Mesothelial cell of epicardium (in vitro differentiated cells): ENCODE results near the gene SPPL3. TPM values are rescaled to one million over a fixed set of nuclear protein-coding genes. Genes with fewer than 3 reads are reported as not detected.
"Not testable (repeated sequence)": the region's sequence is repeated elsewhere in the genome, so short reads cannot be mapped to it uniquely, and the experiment has no call there.

Experiments used
- DNase-seq, 2 experiments: peaks; one replicate each; pipeline ENCODE4 v3.0.0; 2021; ENCODE audit warnings: low spot score in 2 of 2; ENCODE audit not compliant: unreplicated experiment in 2 of 2
- H3K27ac Mint-ChIP-seq: 2 replicates; pipeline ENCODE4 v1.8.0; 2021; ENCODE audit warnings: mixed read lengths
- H3K27me3 Mint-ChIP-seq: 2 replicates; pipeline ENCODE4 v1.8.0; 2021; ENCODE audit warnings: low read depth, mixed read lengths
- H3K36me3 Mint-ChIP-seq: 2 replicates; pipeline ENCODE4 v1.8.0; 2021; ENCODE audit warnings: mixed read lengths
- H3K4me1 Mint-ChIP-seq: 2 replicates; pipeline ENCODE4 v1.8.0; 2021; ENCODE audit warnings: mixed read lengths
- H3K4me3 Mint-ChIP-seq: 2 replicates; pipeline ENCODE4 v1.8.0; 2021; ENCODE audit warnings: mild to moderate bottlenecking, moderate library complexity, mixed read lengths
- H3K9me3 Mint-ChIP-seq: 2 replicates; pipeline ENCODE4 v1.8.0; 2021; ENCODE audit warnings: mixed read lengths
- CTCF ChIP-seq: fragments of 200-600 bp; sonication (generic); IDR thresholded peaks from one replicate; pipeline ENCODE4 v1.5.0; 2021; ENCODE audit warnings: antibody characterized with exemption; ENCODE audit not compliant: unreplicated experiment
- total RNA-seq: library from RNA; stranded (reverse); gene quantifications from 3 replicates; pipeline ENCODE4 v1.2.1, GENCODE V29; 2021

Gene SPPL3
- total RNA-seq = 75.6 to 83.4 TPM (median 79.8 TPM) in 3 replicates

- Mint-ChIP-seq H3K27ac (peak within 1 kb of the TSS; percentile 94), H3K9me3 (no peaks in the 10 kb centered on the region), H3K4me1 (peaks cover 20% of the 10 kb centered on the region), H3K27me3 (no peaks in the 10 kb centered on the region), H3K4me3 (peak within 1 kb of the TSS; percentile 98), H3K36me3 (peaks cover 10% of the 10 kb centered on the region)
- DNase-seq = peak; percentile 91 to 95
- TF ChIP-seq CTCF = no peak
Observed at GRCh38 chr12:120904197-120904773, at the start of gene SPPL3. Gene SPPL3 (minus strand): TSS chr12:120904358. CDS start chr12:120903867, 491 bp downstream.

- H3K27me3 Mint-ChIP-seq = no peaks in the 10 kb centered on the region
- no peaks in the 10 kb centered on the region for H3K36me3 Mint-ChIP-seq
- H3K4me3 Mint-ChIP-seq = no peak overlapping the region
- peaks cover 4% of the 10 kb centered on the region for H3K9me3 Mint-ChIP-seq
- H3K27ac Mint-ChIP-seq = no peak overlapping the region
- no peak for DNase-seq
- TF ChIP-seq CTCF = no peak
- H3K4me1 Mint-ChIP-seq = no peaks in the 10 kb centered on the region
Observed at GRCh38 chr12:120950807-120951206, 46.6 kb upstream of the SPPL3 start.

- DNase-seq, H3K27ac Mint-ChIP-seq, H3K36me3 Mint-ChIP-seq, H3K27me3 Mint-ChIP-seq, H3K9me3 Mint-ChIP-seq, H3K4me3 Mint-ChIP-seq, H3K4me1 Mint-ChIP-seq: not testable (repeated sequence)
Observed at GRCh38 chr12:120950260-120950799, 46.2 kb upstream of the SPPL3 start.

GRCh38 chr12:120945516-120945915 is 41.4 kb upstream of the SPPL3 start:
- not testable (repeated sequence) for H3K9me3 Mint-ChIP-seq, H3K36me3 Mint-ChIP-seq, DNase-seq, H3K4me3 Mint-ChIP-seq, H3K27me3 Mint-ChIP-seq, H3K27ac Mint-ChIP-seq, H3K4me1 Mint-ChIP-seq

GRCh38 chr12:120944645-120945217 is 40.6 kb upstream of the SPPL3 start:
- Mint-ChIP-seq H3K4me3 (no peak overlapping the region), H3K27me3 (no peaks in the 10 kb centered on the region), H3K4me1 (no peaks in the 10 kb centered on the region), H3K27ac (no peak overlapping the region), H3K36me3 (no peaks in the 10 kb centered on the region), H3K9me3 (no peaks in the 10 kb centered on the region)
- DNase-seq = peak in 1 of 2 experiments; percentile 56
- TF ChIP-seq CTCF = peak; percentile 70

- Mint-ChIP-seq H3K9me3 (no peaks in the 10 kb centered on the region), H3K36me3 (no peaks in the 10 kb centered on the region), H3K4me3 (no peak overlapping the region), H3K27ac (no peak overlapping the region), H3K27me3 (no peaks in the 10 kb centered on the region), H3K4me1 (no peaks in the 10 kb centered on the region)
- no peak for DNase-seq
- no peak for TF ChIP-seq CTCF
Observed at GRCh38 chr12:120943482-120943881, 39.3 kb upstream of the SPPL3 start.
